Measurements from ENCODE around the gene KLHL30.

Gene KLHL30

GRCh38 chr2:238119756-238120462, 18.6 kb upstream of the KLHL30 start:
- DNase-seq = no peak

DNA sequence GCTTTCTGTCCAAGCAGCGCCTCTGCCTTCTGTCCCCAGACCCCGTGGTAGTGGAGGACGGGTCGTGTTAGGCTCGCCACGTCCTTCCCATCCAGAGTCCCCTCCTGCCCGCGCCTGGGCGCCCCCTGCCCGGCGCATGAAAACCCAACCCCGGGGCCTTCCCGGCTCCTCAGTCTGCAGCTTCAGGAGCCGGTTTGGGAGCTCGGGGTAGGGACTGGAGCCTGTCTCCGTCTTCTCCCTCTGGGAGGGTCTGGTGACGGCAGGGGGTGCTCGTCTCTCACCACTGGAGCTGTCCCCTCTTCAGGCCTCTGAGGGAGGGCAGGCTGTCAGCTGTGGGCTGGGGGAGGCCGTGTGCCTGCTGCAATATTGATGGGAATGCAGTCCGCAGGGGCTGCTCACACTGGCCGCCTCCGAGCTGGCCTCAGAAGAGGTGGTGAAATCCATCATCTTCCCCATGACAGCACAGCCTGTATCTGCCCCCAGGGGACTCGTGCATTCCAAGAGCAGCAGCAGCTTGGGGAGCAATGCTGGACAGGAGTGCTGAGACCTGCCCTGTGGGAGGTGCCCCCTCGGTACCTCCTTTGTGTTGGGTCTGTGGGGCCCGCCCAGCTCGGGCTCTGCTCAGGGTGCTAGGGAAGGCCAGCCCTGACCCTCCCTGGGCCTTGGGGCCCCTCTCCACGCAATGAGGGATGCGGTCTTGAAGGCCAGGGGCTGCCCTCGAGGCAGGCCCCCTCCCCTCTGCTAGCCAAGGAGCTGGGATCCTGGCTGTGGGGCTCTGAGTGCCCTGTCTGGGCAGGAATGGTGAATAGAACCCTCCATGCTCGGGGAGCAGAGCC, 17.8 kb upstream of the KLHL30 start:
- DNase-seq = no peak

- DNase-seq = no peak
These were observed 16.8 kb upstream of the KLHL30 start for GRCh38 chr2:238121511-238122286.

GRCh38 chr2:238122287-238123217, 15.9 kb upstream of the KLHL30 start:
- DNase-seq = no peak

- no peak for DNase-seq
These were observed 15.1 kb upstream of the KLHL30 start for GRCh38 chr2:238123218-238123971.

DNA sequence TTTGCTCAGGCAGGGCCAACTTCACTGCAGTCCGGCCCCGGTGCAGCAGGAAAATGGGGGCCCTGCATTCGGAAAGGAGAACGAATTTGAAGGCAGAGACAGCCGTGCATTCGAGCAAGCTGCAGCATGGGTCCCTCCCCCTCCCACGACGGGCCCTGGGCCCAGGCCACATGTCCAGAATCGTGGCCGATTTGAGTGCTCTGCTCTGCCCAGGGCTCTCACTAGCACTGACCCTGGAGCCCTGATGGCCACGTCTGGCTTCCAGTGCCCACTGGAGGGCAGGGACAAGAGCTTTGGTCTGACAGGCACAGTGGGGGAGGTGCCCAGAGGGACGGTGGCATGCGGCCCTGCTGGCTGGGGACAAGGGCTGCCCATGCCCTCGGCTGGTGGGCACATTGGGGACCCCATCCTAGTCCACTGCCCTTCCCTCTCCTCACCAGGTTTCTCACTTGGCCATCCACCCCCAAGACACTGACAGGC, 14.4 kb upstream of the KLHL30 start:
- DNase-seq = no peak

- DNase-seq = no peak
These were observed 13.9 kb upstream of the KLHL30 start for GRCh38 chr2:238124488-238125126.

DNA sequence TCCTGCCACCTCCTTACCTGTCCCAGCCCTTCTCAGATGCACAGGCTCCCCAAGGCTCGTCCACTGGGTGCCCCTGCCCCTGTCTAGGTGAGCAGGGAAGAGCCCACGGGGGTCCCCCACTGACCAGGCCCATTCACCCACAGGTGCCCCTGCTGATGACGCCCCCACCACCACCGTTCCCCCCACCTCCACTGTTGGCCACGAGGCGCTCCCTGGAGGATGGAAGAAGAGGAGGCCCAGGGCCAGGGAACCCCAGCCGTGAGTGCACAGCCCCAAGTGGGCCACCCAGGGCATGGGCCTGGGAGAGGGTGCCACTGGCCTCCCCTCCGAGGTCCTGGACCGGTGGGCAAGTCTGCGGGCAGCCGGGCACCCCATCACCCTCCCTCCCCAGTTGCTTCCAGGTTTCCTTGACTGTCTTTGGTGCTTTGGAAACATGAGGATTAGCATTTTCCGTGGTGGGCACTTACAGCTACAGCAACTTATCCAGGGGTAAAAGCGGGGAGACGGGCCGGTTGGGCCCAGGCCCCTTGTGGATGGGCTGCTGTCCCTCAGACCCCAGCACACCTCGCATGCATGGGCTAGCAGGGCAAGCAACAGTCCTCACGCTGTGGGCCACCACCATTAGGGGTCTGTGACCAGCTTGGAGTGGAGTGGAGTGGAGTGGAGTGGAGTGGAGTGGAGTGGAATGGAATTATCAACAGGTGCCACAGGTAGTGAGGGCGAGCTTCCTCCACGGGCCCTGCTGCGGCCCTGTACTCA, 13.2 kb upstream of the KLHL30 start:
- DNase-seq = no peak

- no peak for DNase-seq
These were observed 12.1 kb upstream of the KLHL30 start for GRCh38 chr2:238126338-238126737.

GRCh38 chr2:238126775-238127164, 11.7 kb upstream of the KLHL30 start:
- no peak for DNase-seq

DNA sequence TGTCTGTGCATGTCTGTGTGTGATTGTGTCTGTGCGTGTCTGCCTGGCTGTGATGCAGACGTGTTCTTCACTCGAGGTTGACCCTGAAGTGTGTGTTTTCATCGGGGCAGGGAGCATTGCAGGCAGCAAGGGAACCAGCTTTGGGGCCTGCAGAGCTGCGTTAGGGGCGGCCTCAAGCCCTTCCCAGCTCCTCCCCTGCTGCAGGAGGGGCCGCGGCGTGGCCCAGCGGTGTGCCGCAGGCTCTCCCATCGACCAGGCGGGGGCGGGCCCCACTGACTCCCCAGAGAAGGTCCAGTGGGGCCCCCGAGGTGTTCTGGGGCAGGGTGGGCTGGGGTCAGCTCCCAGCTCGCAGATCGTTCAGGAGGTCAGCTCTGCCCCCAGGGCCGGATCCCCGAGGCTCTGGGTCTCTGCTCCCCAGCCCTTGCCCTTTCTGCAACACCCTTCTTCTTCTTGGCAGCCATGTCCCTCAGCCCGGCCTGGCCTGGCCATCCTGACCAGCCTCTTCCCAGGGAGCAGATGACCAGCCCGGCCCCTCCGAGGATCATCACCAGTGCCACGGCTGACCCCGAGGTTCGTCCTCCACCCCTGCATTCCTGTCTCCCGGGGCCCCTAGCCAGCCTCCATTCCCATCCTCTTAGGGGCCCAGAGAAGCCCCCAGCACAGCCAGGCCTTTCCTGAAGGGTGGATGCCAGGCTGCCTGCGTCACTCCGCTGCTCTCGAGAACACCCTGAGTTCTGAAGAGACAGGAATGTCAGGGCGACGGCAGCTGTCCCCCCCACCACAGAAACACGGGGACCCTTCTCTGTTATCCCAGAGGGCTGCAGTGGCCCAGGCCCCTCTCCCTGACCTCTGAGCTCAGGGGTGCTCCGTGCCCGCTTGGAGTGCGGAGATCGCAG, 11.1 kb upstream of the KLHL30 start:
- DNase-seq = no peak

GRCh38 chr2:238128061-238128440, 10.4 kb upstream of the KLHL30 start:
- no peak for DNase-seq

DNA sequence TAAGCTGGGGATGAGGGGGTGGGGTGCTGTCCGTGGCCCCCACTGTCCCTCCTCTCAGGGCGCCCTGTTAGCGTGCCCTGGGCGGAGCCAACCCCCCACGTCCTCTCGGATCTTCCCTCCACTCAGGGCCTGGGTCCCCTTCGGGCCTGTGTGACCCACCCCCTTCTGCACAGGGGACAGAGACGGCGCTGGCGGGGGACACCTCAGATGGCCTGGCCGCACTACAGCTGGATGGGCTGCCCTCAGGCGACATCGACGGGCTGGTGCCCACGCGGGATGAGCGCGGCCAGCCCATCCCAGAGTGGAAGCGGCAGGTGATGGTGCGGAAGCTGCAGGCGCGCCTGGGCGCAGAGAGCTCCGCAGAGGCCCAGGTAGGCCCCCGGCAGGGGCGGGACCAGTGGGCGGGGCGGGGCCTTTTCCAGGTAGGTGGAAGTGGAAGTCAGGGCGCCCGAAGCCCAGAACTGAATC, 9.9 kb upstream of the KLHL30 start:
- DNase-seq = no peak

DNA sequence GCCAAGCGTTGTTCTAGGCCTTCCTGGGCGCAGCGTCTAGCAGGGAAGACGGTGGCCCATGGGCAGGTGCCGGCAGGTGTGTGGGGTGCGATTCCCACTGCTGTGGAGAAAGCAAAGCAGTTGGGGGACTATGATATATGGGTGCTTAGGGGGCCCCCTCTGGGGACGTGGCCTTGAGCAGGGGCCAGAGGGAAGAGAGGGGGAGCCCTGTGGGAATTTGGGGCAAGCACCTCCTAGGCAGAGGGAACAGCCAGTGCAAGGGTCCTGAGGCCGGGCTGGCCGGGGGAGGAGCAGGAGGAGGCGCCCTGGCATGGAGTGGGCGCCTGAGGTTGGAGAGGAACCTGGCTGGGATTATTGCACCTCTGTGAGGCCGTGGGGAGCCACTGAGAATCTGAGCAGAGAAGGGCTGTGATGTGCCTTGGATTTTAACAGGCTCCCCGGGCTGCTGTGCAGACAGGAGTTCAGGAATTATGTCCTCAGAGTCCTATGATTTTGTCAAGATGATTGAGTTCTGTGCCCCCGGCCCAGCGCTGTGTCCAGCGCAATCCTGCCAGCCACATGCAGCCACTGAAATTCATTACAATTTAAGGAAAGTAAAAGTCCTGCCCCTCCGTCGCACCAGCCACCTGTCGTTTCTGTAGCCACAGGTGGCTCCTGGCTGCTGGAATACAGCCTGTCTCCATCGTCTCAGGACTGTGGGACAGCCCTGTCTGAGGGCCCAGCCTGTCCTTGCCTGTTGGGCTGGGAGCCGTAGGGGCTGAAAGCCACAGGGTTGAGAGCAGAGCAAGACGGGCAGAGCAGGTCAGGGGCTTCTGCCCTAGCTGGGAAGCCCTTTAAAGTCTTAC, 9.1 kb upstream of the KLHL30 start:
- no peak for DNase-seq

DNA sequence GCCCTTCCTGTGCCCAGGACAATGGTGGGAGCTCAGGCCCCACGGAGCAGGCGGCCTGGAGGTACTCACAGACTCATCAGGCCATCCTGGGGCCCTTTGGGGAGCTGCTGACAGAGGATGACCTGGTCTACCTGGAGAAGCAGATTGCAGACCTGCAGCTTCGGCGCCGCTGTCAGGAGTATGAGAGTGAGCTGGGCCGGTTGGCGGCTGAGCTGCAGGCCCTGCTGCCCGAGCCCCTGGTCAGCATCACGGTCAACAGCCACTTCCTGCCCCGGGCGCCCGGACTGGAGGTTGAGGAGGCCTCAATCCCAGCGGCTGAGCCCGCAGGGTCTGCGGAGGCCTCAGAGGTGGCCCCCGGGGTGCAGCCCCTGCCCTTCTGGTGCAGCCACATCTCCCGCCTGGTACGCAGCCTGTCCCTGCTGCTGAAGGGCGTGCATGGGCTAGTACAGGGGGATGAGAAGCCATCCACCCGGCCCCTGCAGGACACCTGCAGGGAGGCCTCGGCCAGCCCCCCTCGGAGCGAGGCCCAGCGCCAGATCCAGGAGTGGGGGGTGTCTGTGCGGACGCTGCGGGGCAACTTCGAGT, 8.3 kb upstream of the KLHL30 start:
- no peak for DNase-seq

DNA sequence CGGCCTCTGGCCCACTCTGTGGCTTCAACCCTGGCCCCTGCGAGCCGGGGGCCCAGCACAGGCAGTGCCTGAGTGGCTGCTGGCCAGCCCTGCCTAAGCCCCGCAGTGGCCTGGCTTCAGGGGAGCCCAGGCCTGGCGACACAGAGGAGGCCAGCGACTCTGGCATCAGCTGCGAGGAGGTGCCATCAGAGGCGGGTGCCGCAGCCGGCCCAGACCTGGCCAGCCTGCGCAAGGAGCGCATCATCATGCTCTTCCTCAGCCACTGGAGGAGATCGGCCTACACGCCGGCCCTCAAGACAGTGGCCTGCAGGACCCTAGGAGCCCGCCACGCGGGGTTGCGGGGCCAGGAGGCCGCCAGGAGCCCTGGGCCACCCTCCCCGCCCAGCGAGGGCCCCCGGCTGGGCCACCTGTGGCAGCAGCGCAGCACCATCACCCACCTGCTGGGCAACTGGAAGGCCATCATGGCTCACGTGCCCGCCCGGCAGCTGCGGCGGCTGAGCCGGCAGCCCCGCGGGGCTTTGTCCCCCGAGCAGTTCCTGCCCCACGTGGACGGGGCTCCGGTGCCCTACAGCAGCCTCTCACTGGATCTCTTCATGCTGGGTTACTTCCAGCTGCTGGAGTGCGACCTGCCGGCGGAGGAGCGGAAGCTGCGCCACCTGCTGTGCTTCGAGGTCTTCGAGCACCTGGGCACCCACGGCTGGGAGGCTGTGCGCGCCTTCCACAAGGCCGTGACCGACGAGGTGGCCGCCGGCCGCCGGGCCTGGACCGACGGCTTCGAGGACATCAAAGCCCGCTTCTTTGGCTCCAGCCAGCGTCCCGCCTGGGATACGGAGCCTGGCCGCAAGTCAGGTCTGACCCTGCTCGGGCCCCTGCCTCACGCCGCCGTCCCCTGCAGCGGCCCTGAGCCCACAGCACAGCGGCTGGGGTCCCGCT, 7.5 kb upstream of the KLHL30 start:
- DNase-seq = no peak
